Measurements from ENCODE around the gene SLC13A4. TPM values are rescaled to one million over a fixed set of nuclear protein-coding genes. Genes with fewer than 3 reads are reported as not detected.

SLC13A4 gene
- total RNA-seq, 2 experiments from 2014 or later: not detected

DNA sequence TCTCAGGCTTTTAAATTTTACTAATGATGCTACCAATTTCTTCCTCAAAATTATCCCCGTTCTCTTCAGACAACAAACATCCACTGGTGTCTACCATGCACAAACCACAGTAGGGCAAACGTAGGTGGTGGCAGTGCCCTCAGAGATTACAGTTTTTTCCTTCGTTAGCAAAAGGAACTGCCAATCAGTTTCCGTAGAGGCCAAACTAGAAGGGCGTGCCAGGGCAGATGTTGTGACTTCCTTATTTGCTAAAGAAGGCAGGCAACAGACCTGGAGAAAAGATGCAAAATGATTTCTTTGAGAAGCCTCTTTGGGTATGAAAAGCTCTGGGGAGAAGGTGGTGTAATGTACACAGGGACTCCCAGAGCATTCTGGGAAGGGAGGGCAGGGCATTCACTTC, 28.2 kb upstream of the SLC13A4 start:
- no peaks in the 10 kb centered on the region for H3K36me3 ChIP-seq (ENCODE audit: insufficient read depth, low read length)
- no TSS peak for BruUV-seq (replicated peaks)
- 0 out of 2 replicates have a peak overlapping the region, but pooled peaks have one; percentile 53 for H2AFZ ChIP-seq (ENCODE audit: low read length)
- H3K9me3 ChIP-seq (ENCODE audit: low read length): no peaks in the 10 kb centered on the region
- H3K4me1 ChIP-seq (ENCODE audit: insufficient read depth, low read length, poor library complexity, severe bottlenecking): no peaks in the 10 kb centered on the region
- DNase-seq (ENCODE audit: low spot score): no peak
- intact Hi-C loops (cut with micrococcal nuclease; ENCODE audit: unreplicated experiment): no loop called here
- no peak overlapping the region for H3K27ac ChIP-seq (ENCODE audit: low read depth, low read length, poor library complexity, severe bottlenecking)
- H3K4me3 ChIP-seq (ENCODE audit: low read depth, low read length, poor library complexity, severe bottlenecking): no peak overlapping the region
- TF ChIP-seq EZH2phosphoT487 (IDR thresholded peaks at IDR 0.05; ENCODE audit: borderline replicate concordance, low read depth, low read length): no peak
- TF ChIP-seq, protein P1, sequence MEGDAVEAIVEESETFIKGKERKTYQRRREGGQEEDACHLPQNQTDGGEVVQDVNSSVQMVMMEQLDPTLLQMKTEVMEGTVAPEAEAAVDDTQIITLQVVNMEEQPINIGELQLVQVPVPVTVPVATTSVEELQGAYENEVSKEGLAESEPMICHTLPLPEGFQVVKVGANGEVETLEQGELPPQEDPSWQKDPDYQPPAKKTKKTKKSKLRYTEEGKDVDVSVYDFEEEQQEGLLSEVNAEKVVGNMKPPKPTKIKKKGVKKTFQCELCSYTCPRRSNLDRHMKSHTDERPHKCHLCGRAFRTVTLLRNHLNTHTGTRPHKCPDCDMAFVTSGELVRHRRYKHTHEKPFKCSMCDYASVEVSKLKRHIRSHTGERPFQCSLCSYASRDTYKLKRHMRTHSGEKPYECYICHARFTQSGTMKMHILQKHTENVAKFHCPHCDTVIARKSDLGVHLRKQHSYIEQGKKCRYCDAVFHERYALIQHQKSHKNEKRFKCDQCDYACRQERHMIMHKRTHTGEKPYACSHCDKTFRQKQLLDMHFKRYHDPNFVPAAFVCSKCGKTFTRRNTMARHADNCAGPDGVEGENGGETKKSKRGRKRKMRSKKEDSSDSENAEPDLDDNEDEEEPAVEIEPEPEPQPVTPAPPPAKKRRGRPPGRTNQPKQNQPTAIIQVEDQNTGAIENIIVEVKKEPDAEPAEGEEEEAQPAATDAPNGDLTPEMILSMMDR (conservative IDR thresholded peaks at IDR 0.05; ENCODE audit: low read length): no peak
- no peaks in the 10 kb centered on the region for H4K20me1 ChIP-seq (ENCODE audit: insufficient read depth, low read length)
- H3K4me2 ChIP-seq (ENCODE audit: low read length): 0 out of 2 replicates have a peak overlapping the region, but pooled peaks have one; percentile 20
- no peaks in the 10 kb centered on the region for H3K9me2 ChIP-seq (ENCODE audit: insufficient read depth, low read length)
- ChIA-PET POLR2A (no interaction called here), CTCF (ENCODE audit: unreplicated experiment) (no interaction called here)
- no peaks in the 10 kb centered on the region for H3K79me2 ChIP-seq (ENCODE audit: insufficient read depth, low read depth, low read length)

DNA sequence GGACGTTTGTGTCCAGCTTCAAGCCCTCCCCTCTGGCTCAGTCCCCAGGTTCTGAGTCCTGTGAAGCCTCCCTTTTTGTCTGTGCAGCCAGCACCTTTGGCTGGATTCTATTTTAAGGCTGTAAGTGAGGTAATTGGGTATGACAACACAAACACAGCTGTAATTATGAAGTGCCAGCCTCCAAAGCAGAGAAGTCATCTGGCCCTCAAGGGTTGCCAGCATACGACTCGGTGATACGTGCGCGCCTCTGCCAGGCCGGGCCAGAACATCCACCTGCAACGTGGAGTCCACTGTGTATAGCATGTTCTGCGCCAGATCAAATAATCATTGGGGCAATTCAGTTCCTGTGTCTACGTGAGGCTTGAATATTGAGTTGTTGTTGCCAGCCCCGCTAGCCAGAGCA, 27.4 kb upstream of the SLC13A4 start:
- no peak overlapping the region for H2AFZ ChIP-seq (ENCODE audit: low read length)
- POLR2A ChIA-PET: no interaction called here
- no peak for DNase-seq (ENCODE audit: low spot score)
- no peaks in the 10 kb centered on the region for H3K79me2 ChIP-seq (ENCODE audit: insufficient read depth, low read depth, low read length)
- H3K27ac ChIP-seq (ENCODE audit: low read depth, low read length, poor library complexity, severe bottlenecking): no peak overlapping the region
- no peaks in the 10 kb centered on the region for H3K9me3 ChIP-seq (ENCODE audit: low read length)
- H3K4me3 ChIP-seq (ENCODE audit: low read depth, low read length, poor library complexity, severe bottlenecking): no peak overlapping the region
- intact Hi-C loops (cut with micrococcal nuclease; ENCODE audit: unreplicated experiment): no loop called here
- no peaks in the 10 kb centered on the region for H3K9me2 ChIP-seq (ENCODE audit: insufficient read depth, low read length)
- H4K20me1 ChIP-seq (ENCODE audit: insufficient read depth, low read length): no peaks in the 10 kb centered on the region
- no TSS peak for BruUV-seq (replicated peaks)
- no peak overlapping the region for H3K4me2 ChIP-seq (ENCODE audit: low read length)
- TF ChIP-seq, protein P1 (conservative IDR thresholded peaks at IDR 0.05; ENCODE audit: low read length): no peak
- TF ChIP-seq EZH2phosphoT487 (IDR thresholded peaks at IDR 0.05; ENCODE audit: borderline replicate concordance, low read depth, low read length): no peak
- CTCF ChIA-PET (ENCODE audit: unreplicated experiment): no interaction called here
- H3K4me1 ChIP-seq (ENCODE audit: insufficient read depth, low read length, poor library complexity, severe bottlenecking): no peaks in the 10 kb centered on the region
- H3K36me3 ChIP-seq (ENCODE audit: insufficient read depth, low read length): no peaks in the 10 kb centered on the region

DNA sequence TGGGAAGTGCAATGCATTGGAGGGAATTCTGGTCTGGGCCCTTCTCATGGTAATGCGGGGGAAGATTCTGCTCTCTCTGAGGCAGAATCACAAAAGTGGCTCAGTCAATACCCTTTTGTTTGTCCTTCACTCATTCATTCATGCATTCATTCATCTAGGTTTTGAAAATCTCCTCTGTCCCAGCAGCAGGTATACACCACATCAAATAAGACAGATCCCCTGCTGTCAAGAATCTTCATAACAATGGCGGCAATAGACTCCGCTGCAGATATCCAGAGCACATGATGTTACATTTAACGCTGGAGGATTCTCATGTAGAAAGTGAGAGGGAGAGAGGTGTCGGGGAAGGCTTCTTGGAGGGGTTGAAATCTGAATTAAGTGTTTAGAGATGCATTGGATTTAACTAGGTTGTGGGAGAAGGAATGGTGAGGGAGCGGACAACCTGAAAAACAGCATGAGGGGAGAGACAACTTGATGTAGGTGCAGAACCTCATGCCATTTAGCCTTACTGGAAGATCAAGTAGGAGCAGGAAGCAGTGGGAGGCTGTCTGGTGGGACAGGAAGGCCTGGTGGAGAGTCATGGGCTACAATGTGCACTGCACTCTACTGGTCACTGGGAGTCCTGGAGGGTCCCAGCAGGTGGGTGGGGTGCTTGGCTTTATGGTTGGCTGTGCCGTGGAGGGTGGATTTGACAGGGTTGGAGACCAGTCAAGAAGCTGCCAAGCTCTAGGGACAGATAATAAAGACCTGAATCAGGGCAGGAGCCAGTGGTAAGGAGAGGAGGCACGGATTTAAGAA, 25.8 kb upstream of the SLC13A4 start:
- ChIA-PET CTCF (ENCODE audit: unreplicated experiment) (no interaction called here), POLR2A (no interaction called here)
- Histone ChIP-seq H3K36me3 (ENCODE audit: insufficient read depth, low read length) (no peaks in the 10 kb centered on the region), H4K20me1 (ENCODE audit: insufficient read depth, low read length) (no peaks in the 10 kb centered on the region), H3K27ac (ENCODE audit: low read depth, low read length, poor library complexity, severe bottlenecking) (no peak overlapping the region), H3K4me1 (ENCODE audit: insufficient read depth, low read length, poor library complexity, severe bottlenecking) (no peaks in the 10 kb centered on the region), H3K79me2 (ENCODE audit: insufficient read depth, low read depth, low read length) (no peaks in the 10 kb centered on the region), H2AFZ (ENCODE audit: low read length) (no peak overlapping the region), H3K9me2 (ENCODE audit: insufficient read depth, low read length) (no peaks in the 10 kb centered on the region), H3K4me2 (ENCODE audit: low read length) (no peak overlapping the region), H3K9me3 (ENCODE audit: low read length) (no peaks in the 10 kb centered on the region), H3K4me3 (ENCODE audit: low read depth, low read length, poor library complexity, severe bottlenecking) (no peak overlapping the region)
- intact Hi-C loops (cut with micrococcal nuclease; ENCODE audit: unreplicated experiment): no loop called here
- TF ChIP-seq EZH2phosphoT487 (IDR thresholded peaks at IDR 0.05; ENCODE audit: borderline replicate concordance, low read depth, low read length): no peak
- TF ChIP-seq, protein P1 (conservative IDR thresholded peaks at IDR 0.05; ENCODE audit: low read length): no peak
- BruUV-seq (replicated peaks): no TSS peak
- no peak for DNase-seq (ENCODE audit: low spot score)

Data from OCI-LY7 (cell line).